B cell (primary cell): ENCODE results near the gene PCDHGB2. TPM values are rescaled to one million over a fixed set of nuclear protein-coding genes. Genes with fewer than 3 reads are reported as not detected.
A peak's percentile ranks its signal among the peaks of the same experiment; 100 is the strongest.

Experiments
- ATAC-seq: fragments of 200-7000 bp; cut with Tn5 transposase; one replicate; pipeline ENCODE4 v1.10.0; 2021; ENCODE audit warnings: low read depth, mild to moderate bottlenecking, moderate number of reproducible peaks, moderate library complexity
- CTCF ChIA-PET: fragments of 350-600 bp; sonication (Branson Sonifier 250); formaldehyde crosslinking; loops from one replicate; lab custom pipeline; 2021; ENCODE audit warnings: antibody characterized with exemption, inconsistent platforms; lab: Charles Lee
- POLR2A ChIA-PET: fragments of 350-600 bp; sonication (Branson Sonifier 250); formaldehyde crosslinking; loops from one replicate; lab custom pipeline; 2021; ENCODE audit warnings: antibody characterized with exemption; lab: Charles Lee
- DNase-seq: peaks from one replicate; pipeline ENCODE4 v3.0.0; 2013
- H2AFZ ChIP-seq: 2 replicates; pipeline ENCODE4 v1.6.1; 2012; ENCODE audit warnings: mild to moderate bottlenecking, low read depth, low read length; ENCODE audit not compliant: insufficient read depth, poor library complexity, severe bottlenecking
- H3K27ac ChIP-seq, 2 donors: 1 replicate in 1 of 2; 2 replicates in 1 of 2; pipeline ENCODE4 v1.5.1; 2012 to 2013; ENCODE audit warnings: low read length in 2 of 2, mild to moderate bottlenecking in 2 of 2, moderate library complexity in 1 of 2
- H3K27me3 ChIP-seq, 4 experiments: fragments of 200-600 bp in 1 of 4; sonication (generic) in 1 of 4; replicated peaks in 1 of 4; 1 replicate in 2 of 4; 2 replicates in 2 of 4; pipeline versions ENCODE4 v1.6.1 to v1.7.0; 2013 to 2016; ENCODE audit warnings: low read length in 3 of 4, mild to moderate bottlenecking in 2 of 4, mixed read lengths in 1 of 4, moderate library complexity in 1 of 4; ENCODE audit not compliant: insufficient read depth in 4 of 4, control insufficient read depth in 3 of 4; ENCODE audit errors: control extremely low read depth in 1 of 4
- H3K36me3 ChIP-seq, 2 experiments: replicated peaks in 1 of 2; 1 replicate in 1 of 2; 2 replicates in 1 of 2; pipeline versions ENCODE4 v1.6.1 to v1.7.1; 2013; ENCODE audit warnings: low read length in 1 of 2; ENCODE audit not compliant: insufficient read depth in 2 of 2, control insufficient read depth in 1 of 2; ENCODE audit errors: control extremely low read depth in 1 of 2, extremely low read depth in 1 of 2
- H3K4me1 ChIP-seq, 2 donors: fragments of 200-600 bp in 1 of 2; sonication (generic) in 1 of 2; 1 replicate in 1 of 2; 2 replicates in 1 of 2; pipeline versions ENCODE4 v1.5.1 to v1.6.1; 2013 to 2017; ENCODE audit warnings: low read length in 2 of 2; ENCODE audit not compliant: control insufficient read depth in 2 of 2, insufficient read depth in 2 of 2
- H3K4me2 ChIP-seq: replicated peaks from 2 replicates; pipeline ENCODE3; 2012; ENCODE audit warnings: mild to moderate bottlenecking, low read depth, low read length; ENCODE audit not compliant: poor library complexity, severe bottlenecking
- H3K4me3 ChIP-seq, 5 experiments: fragments of 200-600 bp in 1 of 5; sonication (generic) in 1 of 5; 1 replicate in 3 of 5; 2 replicates in 2 of 5; pipeline versions ENCODE4 v1.5.1 to v1.7.0; 2011 to 2016; ENCODE audit warnings: low read length in 4 of 5, mild to moderate bottlenecking in 4 of 5, low read depth in 2 of 5, control low read depth in 1 of 5, moderate library complexity in 1 of 5; ENCODE audit not compliant: insufficient read depth in 1 of 5; ENCODE audit errors: control extremely low read depth in 1 of 5, extremely low read depth in 1 of 5
- H3K79me2 ChIP-seq: fragments of 200-600 bp; sonication (generic); one replicate; pipeline ENCODE4 v1.6.0; 2016; ENCODE audit warnings: low read length; ENCODE audit not compliant: control insufficient read depth, insufficient read depth
- H3K9ac ChIP-seq: fragments of 200-600 bp; sonication (generic); 2 replicates; pipeline ENCODE4 v1.6.1; 2017; ENCODE audit warnings: mild to moderate bottlenecking, low read length, moderate library complexity
- H3K9me3 ChIP-seq, 3 donors: one replicate each; pipeline versions ENCODE4 v1.6.1 to v1.7.1; 2013; ENCODE audit warnings: low read length in 2 of 3; ENCODE audit not compliant: control insufficient read depth in 2 of 3, insufficient read depth in 1 of 3; ENCODE audit errors: control extremely low read depth in 1 of 3
- H4K20me1 ChIP-seq: 2 replicates; pipeline ENCODE4 v1.6.0; 2012; ENCODE audit warnings: mild to moderate bottlenecking, low read length; ENCODE audit not compliant: insufficient read depth, control insufficient read depth, poor library complexity, severe bottlenecking
- H3K27ac Mint-ChIP-seq: one replicate; pipeline ENCODE4 v1.8.0; 2021; ENCODE audit warnings: mixed read lengths
- H3K27me3 Mint-ChIP-seq: one replicate; pipeline ENCODE4 v1.8.0; 2021; ENCODE audit warnings: mixed read lengths
- H3K4me1 Mint-ChIP-seq: one replicate; pipeline ENCODE4 v1.8.0; 2021; ENCODE audit warnings: mixed read lengths
- H3K4me3 Mint-ChIP-seq: one replicate; pipeline ENCODE4 v1.8.0; 2021; ENCODE audit warnings: mixed read lengths
- H3K9me3 Mint-ChIP-seq: one replicate; pipeline ENCODE4 v1.8.0; 2022; ENCODE audit warnings: mixed read lengths; ENCODE audit not compliant: insufficient read depth
- CTCF ChIP-seq: fragments of 200-600 bp; IDR thresholded peaks from one replicate; pipeline ENCODE4 v1.8.0; 2022; ENCODE audit warnings: antibody characterized with exemption, mild to moderate bottlenecking
- EZH2 ChIP-seq: IDR thresholded peaks from 2 replicates; pipeline ENCODE4 v1.6.1; 2012; ENCODE audit warnings: borderline replicate concordance, low read depth, mild to moderate bottlenecking, moderate library complexity, low read length; ENCODE audit not compliant: insufficient read depth, poor library complexity, severe bottlenecking
- WGBS: methylation state at CpG from one replicate; pipeline ENCODE4 v1.1.5; 2013; ENCODE audit warnings: missing lambda C conversion rate; ENCODE audit not compliant: insufficient coverage; 5-methylcytosine and 5-hydroxymethylcytosine counted together
- intact Hi-C: fragments of 100-400 bp; cut with micrococcal nuclease; formaldehyde crosslinking; loops from one replicate; pipeline ENCODE4 v1.10.0; 2022
- polyA plus RNA-seq: library from polyadenylated mRNA; depleted of rRNA; stranded (reverse); fragments of >200 nt; gene quantifications from 2 replicates; pipeline ENCODE4 v1.2.3, GENCODE V29; 2012
- total RNA-seq, 2 donors: library from RNA; stranded (reverse); fragments of 120-200 nt in 1 of 2; gene quantifications; 1 replicate in 1 of 2; 2 replicates in 1 of 2; pipeline versions ENCODE4 v1.2.3 to v1.2.4, GENCODE V29; 2013 to 2022

PCDHGB2 gene
- total and polyA plus RNA-seq, 2 donors (not counting 1 experiment from before 2014, with no cell fraction given) = 0.66 to 3.9 TPM

GRCh38 chr5:141320225-141321169, 39.3 kb upstream of the PCDHGB2 start, which contains the start of gene TAF7:
Gene TAF7 (minus strand): TSS chr5:141320784. CDS start chr5:141320044, 740 bp downstream.
- Histone ChIP-seq H3K9ac (peak within 1 kb of the TSS; percentile 89), H4K20me1 (no peaks in the 10 kb centered on the region), H3K4me1 (peaks cover 17 to 20% of the 10 kb centered on the region in 2 donors), H3K4me2 (peak within 1 kb of the TSS; percentile 74), H3K4me3 (peak within 1 kb of the TSS; percentile 78 to 100 (median 97)), H3K79me2 (peaks cover 37% of the 10 kb centered on the region), H3K27me3 (no peaks in the 10 kb centered on the region), H3K27ac (peak within 1 kb of the TSS; percentile 95 to 96), H3K9me3 (peaks cover 22 to 60% (median 57%) of the 10 kb centered on the region in 3 donors), H3K36me3 (peaks cover 9 to 19% of the 10 kb centered on the region in 2 experiments), H2AFZ (peak within 1 kb of the TSS; percentile 99)
- H3K27me3 Mint-ChIP-seq = no peaks in the 10 kb centered on the region
- intact Hi-C loops = loop anchor here (1.0 to 10.0 kb wide), 11 partner anchors 94 to 1450 kb away; partner anchors contain the start of genes ANKHD1, APBB3, ARHGAP26 and DELE1
- TF ChIP-seq CTCF (peak; percentile 89), EZH2 (no peak)
- DNase-seq (peak; percentile 96), ATAC-seq (peak; percentile 90)
- peaks cover 19% of the 10 kb centered on the region for H3K9me3 Mint-ChIP-seq
- H3K4me1 Mint-ChIP-seq = peaks cover 28% of the 10 kb centered on the region
- WGBS = 3% methylated on average over 64 of the region's 67 CpGs
- ChIA-PET POLR2A (interaction anchor here (0.5 to 1.5 kb wide), 6 partner anchors 244 to 1544 kb away, joined by 3 to 6 read pairs (median 6); partner anchors contain the start of genes ANKHD1, DIAPH1, FCHSD1 and RNF14), CTCF (interaction anchor here (0.6 to 4.4 kb wide), 30 partner anchors 9 to 700 kb away, joined by 3 to 37 read pairs (median 5); partner anchors contain the start of genes DIAPH1, FCHSD1, PCDHGA1 and PCDHGA10)
- peak within 1 kb of the TSS; percentile 96 for H3K4me3 Mint-ChIP-seq
- H3K27ac Mint-ChIP-seq = peak within 1 kb of the TSS; percentile 98
